Measurements from ENCODE around the gene PARP15.
"Not testable (repeated sequence)": the region's sequence is repeated elsewhere in the genome, so short reads cannot be mapped to it uniquely, and the experiment has no call there.

- not testable (repeated sequence) for TF ChIP-seq POLR2A (IDR thresholded peaks at IDR 0.05; ENCODE audit: low read length); GATA1 (IDR thresholded peaks at IDR 0.05; ENCODE audit: low read depth, low read length)
Measured at GRCh38 chr3:122568131-122568530, 9.3 kb upstream of the PARP15 start.

Data from erythroblast (primary cell).